A549 (cell line): Measurements from ENCODE around the gene MRPL12. TPM values are rescaled to one million over a fixed set of nuclear protein-coding genes. Genes with fewer than 3 reads are reported as not detected.

ENCODE experiments used
- ATAC-seq, 2 experiments: fragments of 200-7000 bp in 1 of 2; fragments of >200 bp in 1 of 2; cut with Nextera tagmentation in 1 of 2; cut with Tn5 transposase in 1 of 2; 3 replicates each; pipeline versions ENCODE4 v1.8.0 to v1.9.1; 2018 to 2020; ENCODE audit warnings: mild to moderate bottlenecking in 1 of 2, moderate library complexity in 1 of 2
- CTCF ChIA-PET: fragments of 300-600 bp; sonication (Branson Sonifier 250); formaldehyde crosslinking; extraction: SDS; loops from one replicate; lab custom pipeline; 2021; ENCODE audit warnings: antibody characterized with exemption, inconsistent platforms; lab: Yijun Ruan, JAX
- POLR2A ChIA-PET: fragments of 350-600 bp; formaldehyde crosslinking; extraction: SDS; loops from one replicate; lab custom pipeline; 2021; ENCODE audit warnings: antibody characterized with exemption, inconsistent platforms; lab: Yijun Ruan, JAX
- DNase-seq, 2 experiments: peaks; one replicate each; pipeline versions ENCODE4 v3.0.0 to v3.0.0-alpha.2; 2011 to 2016; ENCODE audit warnings: low read depth in 1 of 2, low spot score in 1 of 2
- FAIRE-seq: peaks from 2 replicates; lab custom pipeline; 2011; peaks lifted over from hg19 to GRCh38; lab: Jason Lieb, UNC
- H3K27ac ChIP-seq, 2 experiments: fragments of >200 bp; sonication (Bioruptor Twin); formaldehyde crosslinking; 3 replicates each; pipeline ENCODE4 v1.5.1; 2016 to 2017
- H3K4me1 ChIP-seq: fragments of >200 bp; sonication (Bioruptor Twin); formaldehyde crosslinking; 3 replicates; pipeline ENCODE4 v1.6.1; 2016
- H3K4me2 ChIP-seq: fragments of >200 bp; sonication (Bioruptor Twin); formaldehyde crosslinking; 3 replicates; pipeline ENCODE4 v1.6.1; 2016
- H3K4me3 ChIP-seq: fragments of >200 bp; sonication (Bioruptor Twin); formaldehyde crosslinking; 3 replicates; pipeline ENCODE4 v1.5.1; 2016
- H3K9me3 ChIP-seq: fragments of >200 bp; sonication (Bioruptor Twin); formaldehyde crosslinking; 3 replicates; pipeline ENCODE4 v1.6.1; 2016
- BHLHE40 ChIP-seq: IDR thresholded peaks from 2 replicates; pipeline ENCODE4 v1.6.1; 2012; ENCODE audit warnings: low read depth, low read length, inconsistent platforms
- CEBPB ChIP-seq, 2 experiments: fragments of >200 bp in 1 of 2; sonication (Bioruptor Twin) in 1 of 2; formaldehyde crosslinking in 1 of 2; IDR thresholded peaks; 2 replicates each; pipeline ENCODE4 v1.6.1; 2012 to 2016
- E2F6 ChIP-seq: IDR thresholded peaks from 2 replicates; pipeline ENCODE4 v1.6.1; 2012; ENCODE audit warnings: low read depth, borderline replicate concordance
- EHF ChIP-seq: fragments of 250-450 bp; sonication (Bioruptor Pico); IDR thresholded peaks from 2 replicates; pipeline ENCODE4 v1.5.0; 2020; ENCODE audit warnings: mild to moderate bottlenecking
- EP300 ChIP-seq, 2 experiments: fragments of >200 bp; sonication (Bioruptor Twin); formaldehyde crosslinking; IDR thresholded peaks; 2 replicates in 1 of 2; 3 replicates in 1 of 2; pipeline ENCODE4 v1.6.1; 2016 to 2017
- ESRRA ChIP-seq: fragments of 150-350 bp; IDR thresholded peaks from 2 replicates; pipeline ENCODE4 v1.6.1; 2014; ENCODE audit warnings: mild to moderate bottlenecking, low read length, borderline replicate concordance
- FOXS1 ChIP-seq: fragments of 250-450 bp; sonication (Bioruptor Pico); IDR thresholded peaks from 2 replicates; pipeline ENCODE4 v1.5.0; 2020; ENCODE audit warnings: mild to moderate bottlenecking, moderate library complexity
- HDAC2 ChIP-seq: fragments of 200-600 bp; sonication (generic); IDR thresholded peaks from 2 replicates; pipeline ENCODE4 v1.6.1; 2016
- HOXB13 ChIP-seq: fragments of 250-450 bp; sonication (Bioruptor Pico); IDR thresholded peaks from 2 replicates; pipeline ENCODE4 v1.5.0; 2020; ENCODE audit warnings: low read depth, mild to moderate bottlenecking, moderate library complexity
- HOXB5 ChIP-seq: fragments of 250-450 bp; sonication (Bioruptor Pico); IDR thresholded peaks from 2 replicates; pipeline ENCODE4 v1.5.0; 2020; ENCODE audit warnings: mild to moderate bottlenecking, moderate library complexity
- JUN ChIP-seq, 2 experiments: fragments of >200 bp; sonication (Bioruptor Twin); formaldehyde crosslinking; IDR thresholded peaks; 2 replicates in 1 of 2; 3 replicates in 1 of 2; pipeline ENCODE4 v1.6.1; 2016 to 2017
- NFE2L2 ChIP-seq: fragments of 150-350 bp; conservative IDR thresholded peaks from 2 replicates; pipeline ENCODE4 v1.6.1; 2014; ENCODE audit warnings: low read length
- NPAS2 ChIP-seq: fragments of 250-450 bp; sonication (Bioruptor Pico); IDR thresholded peaks from 2 replicates; pipeline ENCODE4 v1.8.0; 2022; ENCODE audit warnings: mild to moderate bottlenecking, moderate library complexity, borderline replicate concordance
- POLR2AphosphoS2 ChIP-seq: conservative IDR thresholded peaks from 2 replicates; pipeline ENCODE4 v1.6.1; 2012; ENCODE audit warnings: low read length, improper control_type of control experiment, inconsistent platforms
- SREBF2 ChIP-seq: fragments of 450-650 bp; IDR thresholded peaks from 2 replicates; pipeline ENCODE4 v1.6.1; 2014; ENCODE audit warnings: mild to moderate bottlenecking, moderate library complexity
- TFCP2L1 ChIP-seq: fragments of 250-450 bp; sonication (Bioruptor Pico); IDR thresholded peaks from 2 replicates; pipeline ENCODE4 v1.5.0; 2021; ENCODE audit warnings: mild to moderate bottlenecking
- TP53 ChIP-seq: fragments of 250-450 bp; sonication (Bioruptor Pico); IDR thresholded peaks from 2 replicates; pipeline ENCODE4 v1.5.0; 2021; ENCODE audit warnings: mild to moderate bottlenecking, moderate library complexity
- WGBS: methylation state at CpG from one replicate; pipeline ENCODE4 v1.1.6; 2017; ENCODE audit errors: missing lambda C conversion rate; 5-methylcytosine and 5-hydroxymethylcytosine counted together
- polyA plus RNA-seq, 4 experiments: library from polyadenylated mRNA; depleted of rRNA in 3 of 4; stranded (reverse); fragments of >200 nt; fragmentation: RNase III in 1 of 4; extraction: RNeasy Plus Mini Kit Qiagen cat#74134 plus additional on column Dnase treatment in 1 of 4; gene quantifications; 2 replicates in 3 of 4; 3 replicates in 1 of 4; pipeline ENCODE4 v1.2.3, GENCODE V29; 2011 to 2017
- TF ChIP-seq, protein P1 (sequence below): fragments of 250-450 bp; sonication (Bioruptor Pico); IDR thresholded peaks from 2 replicates; pipeline ENCODE4 v1.5.0; 2020; ENCODE audit warnings: low read depth, mild to moderate bottlenecking, moderate library complexity
- TF ChIP-seq, protein P2 (sequence below): IDR thresholded peaks from 2 replicates; pipeline ENCODE4 v1.6.1; 2012
- TF ChIP-seq, protein P3 (sequence below): fragments of 250-450 bp; sonication (Bioruptor Pico); IDR thresholded peaks from 2 replicates; pipeline ENCODE4 v1.5.0; 2021; ENCODE audit warnings: mild to moderate bottlenecking, moderate library complexity, borderline replicate concordance
- TF ChIP-seq, protein P4 (sequence below): fragments of >200 bp; sonication (Bioruptor Twin); formaldehyde crosslinking; IDR thresholded peaks from 2 replicates; pipeline ENCODE4 v1.6.1; 2016
- TF ChIP-seq, protein P5 (sequence below): IDR thresholded peaks from 2 replicates; pipeline ENCODE4 v1.6.1; 2012

Gene MRPL12
- polyA plus RNA-seq, 2 of the 4 experiments (the other 2 are of a cell fraction): 161 to 215 TPM

DNA sequence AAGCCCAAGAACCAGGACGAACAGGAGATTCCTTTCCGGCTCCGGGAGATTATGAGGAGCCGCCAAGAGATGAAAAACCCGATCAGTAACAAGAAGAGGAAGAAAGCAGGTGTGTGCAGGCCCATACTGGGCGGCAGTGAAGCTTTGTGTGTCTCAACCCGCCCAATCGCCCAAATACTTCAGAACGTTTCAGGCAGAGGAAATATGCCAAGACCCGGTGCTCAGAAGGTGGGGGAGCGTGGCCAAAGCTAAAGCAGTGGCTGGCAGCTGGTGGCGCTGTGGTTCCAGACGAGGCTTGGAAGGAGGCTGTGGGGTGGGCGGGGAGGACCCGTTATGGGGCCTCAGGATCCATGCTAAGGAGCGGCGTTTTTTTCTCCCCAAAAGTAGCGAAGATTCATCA lies 35.4 kb upstream of the MRPL12 start:
- no peak for FAIRE-seq
- peak overlapping the region; percentile 90 for H3K4me2 ChIP-seq
- no peak for TF ChIP-seq NPAS2 (CRISPR knock-in tag)
- TF ChIP-seq JUN (IDR thresholded peaks at IDR 0.05): 0 out of 5 replicates have a peak, but pooled peaks of 1 of the 2 experiments have one; percentile 16
- TF ChIP-seq NFE2L2: no peak
- TF ChIP-seq, all 56 proteins: peak for 1
- Histone ChIP-seq H3K4me3 (peak overlapping the region; percentile 99), H3K27ac (peak overlapping the region in 1 of 2 experiments; percentile 97; a peak in 2 of 6 replicates), H3K9me3 (no peaks in the 10 kb centered on the region), H3K4me1 (peaks cover 22% of the 10 kb centered on the region)
- CTCF ChIA-PET: interaction anchor here (0.6 to 1.6 kb wide), 3 partner anchors 34 to 430 kb away, joined by 3 to 7 read pairs (median 3); no protein-coding TSS in a partner anchor
- 87% methylated on average over 18 of the region's 18 CpGs for WGBS
- DNase-seq: no peak
- POLR2A ChIA-PET: interaction anchor here (0.5 to 1.6 kb wide), 2 partner anchors 16 to 32 kb away, joined by 3 to 11 read pairs; partner anchors contain the start of genes ARL16 and HGS
- no peak for ATAC-seq

DNA sequence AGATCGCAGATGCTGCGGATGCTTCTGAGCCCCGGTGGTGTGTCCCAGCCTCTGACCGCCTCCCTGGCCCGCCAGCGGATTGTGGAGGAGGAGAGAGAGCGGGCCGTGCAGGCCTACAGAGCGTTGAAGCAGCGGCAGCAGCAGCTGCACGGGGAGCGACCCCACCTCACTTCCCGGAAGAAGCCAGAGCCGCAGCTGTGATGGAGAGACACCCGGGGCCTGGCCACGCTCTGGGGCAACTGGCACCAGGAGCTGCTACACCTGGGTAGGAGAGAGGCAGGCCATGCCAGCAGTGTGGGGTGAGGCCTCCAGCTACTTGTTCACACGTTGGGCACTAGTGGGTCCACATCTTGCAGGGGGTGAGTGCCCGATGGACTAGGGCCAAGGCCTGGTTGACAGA lies 30.7 kb upstream of the MRPL12 start:
- DNase-seq (no peak), FAIRE-seq (no peak)
- TF ChIP-seq BHLHE40 (no peak), EP300 (IDR thresholded peaks at IDR 0.05) (no peak), EHF (no peak), TFCP2L1 (CRISPR knock-in tag) (no peak), POLR2AphosphoS2 (no peak)

DNA sequence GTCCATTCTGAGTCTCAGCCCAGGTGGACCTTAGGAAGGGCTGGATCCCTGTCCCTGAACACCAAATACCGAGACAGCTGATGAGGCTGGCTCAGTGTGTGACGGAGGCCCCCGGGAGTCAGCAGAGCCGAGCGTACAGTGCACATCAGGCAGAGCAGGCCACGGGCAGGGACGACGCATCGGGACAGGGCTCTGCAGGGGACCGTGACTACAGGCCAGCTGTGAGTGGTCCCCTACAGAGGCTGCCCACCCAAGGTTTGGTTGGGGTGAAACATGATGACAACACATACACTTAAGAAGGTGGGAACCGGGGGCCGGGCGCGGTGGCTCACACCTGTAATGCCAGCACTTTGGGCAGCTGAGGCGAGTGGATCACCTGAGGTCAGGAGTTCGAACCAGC lies 30.2 kb upstream of the MRPL12 start:
- no peak overlapping the region for H3K27ac ChIP-seq
- no peak overlapping the region for H3K4me3 ChIP-seq
- ATAC-seq (no peak), DNase-seq (no peak), FAIRE-seq (no peak)
- POLR2A ChIA-PET: no interaction called here
- no peaks in the 10 kb centered on the region for H3K9me3 ChIP-seq
- peaks cover 7% of the 10 kb centered on the region for H3K4me1 ChIP-seq
- CTCF ChIA-PET: interaction anchor here (0.6 to 1.7 kb wide), 4 partner anchors 9 to 135 kb away, joined by 3 to 8 read pairs (median 5); no protein-coding TSS in a partner anchor
- TF ChIP-seq CEBPB (IDR thresholded peaks at IDR 0.05) (no peak), NFE2L2 (no peak), ESRRA (no peak), E2F6 (no peak), POLR2AphosphoS2 (no peak), FOXS1 (CRISPR knock-in tag) (no peak), HOXB13 (CRISPR knock-in tag) (no peak), HOXB5 (no peak), JUN (IDR thresholded peaks at IDR 0.05) (no peak), SREBF2 (no peak), TP53 (CRISPR knock-in tag) (no peak), HDAC2 (no peak), BHLHE40 (no peak)
- TF ChIP-seq, protein P1, sequence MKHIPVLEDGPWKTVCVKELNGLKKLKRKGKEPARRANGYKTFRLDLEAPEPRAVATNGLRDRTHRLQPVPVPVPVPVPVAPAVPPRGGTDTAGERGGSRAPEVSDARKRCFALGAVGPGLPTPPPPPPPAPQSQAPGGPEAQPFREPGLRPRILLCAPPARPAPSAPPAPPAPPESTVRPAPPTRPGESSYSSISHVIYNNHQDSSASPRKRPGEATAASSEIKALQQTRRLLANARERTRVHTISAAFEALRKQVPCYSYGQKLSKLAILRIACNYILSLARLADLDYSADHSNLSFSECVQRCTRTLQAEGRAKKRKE (CRISPR knock-in tag): no peak
- TF ChIP-seq, protein P2, sequence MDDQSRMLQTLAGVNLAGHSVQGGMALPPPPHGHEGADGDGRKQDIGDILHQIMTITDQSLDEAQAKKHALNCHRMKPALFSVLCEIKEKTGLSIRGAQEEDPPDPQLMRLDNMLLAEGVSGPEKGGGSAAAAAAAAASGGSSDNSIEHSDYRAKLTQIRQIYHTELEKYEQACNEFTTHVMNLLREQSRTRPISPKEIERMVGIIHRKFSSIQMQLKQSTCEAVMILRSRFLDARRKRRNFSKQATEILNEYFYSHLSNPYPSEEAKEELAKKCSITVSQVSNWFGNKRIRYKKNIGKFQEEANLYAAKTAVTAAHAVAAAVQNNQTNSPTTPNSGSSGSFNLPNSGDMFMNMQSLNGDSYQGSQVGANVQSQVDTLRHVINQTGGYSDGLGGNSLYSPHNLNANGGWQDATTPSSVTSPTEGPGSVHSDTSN: no peak
- TF ChIP-seq, protein P3, sequence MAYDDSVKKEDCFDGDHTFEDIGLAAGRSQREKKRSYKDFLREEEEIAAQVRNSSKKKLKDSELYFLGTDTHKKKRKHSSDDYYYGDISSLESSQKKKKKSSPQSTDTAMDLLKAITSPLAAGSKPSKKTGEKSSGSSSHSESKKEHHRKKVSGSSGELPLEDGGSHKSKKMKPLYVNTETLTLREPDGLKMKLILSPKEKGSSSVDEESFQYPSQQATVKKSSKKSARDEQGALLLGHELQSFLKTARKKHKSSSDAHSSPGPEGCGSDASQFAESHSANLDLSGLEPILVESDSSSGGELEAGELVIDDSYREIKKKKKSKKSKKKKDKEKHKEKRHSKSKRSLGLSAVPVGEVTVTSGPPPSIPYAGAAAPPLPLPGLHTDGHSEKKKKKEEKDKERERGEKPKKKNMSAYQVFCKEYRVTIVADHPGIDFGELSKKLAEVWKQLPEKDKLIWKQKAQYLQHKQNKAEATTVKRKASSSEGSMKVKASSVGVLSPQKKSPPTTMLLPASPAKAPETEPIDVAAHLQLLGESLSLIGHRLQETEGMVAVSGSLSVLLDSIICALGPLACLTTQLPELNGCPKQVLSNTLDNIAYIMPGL (CRISPR knock-in tag): no peak
- TF ChIP-seq, protein P4, sequence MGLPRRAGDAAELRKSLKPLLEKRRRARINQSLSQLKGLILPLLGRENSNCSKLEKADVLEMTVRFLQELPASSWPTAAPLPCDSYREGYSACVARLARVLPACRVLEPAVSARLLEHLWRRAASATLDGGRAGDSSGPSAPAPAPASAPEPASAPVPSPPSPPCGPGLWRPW: no peak
- TF ChIP-seq, protein P5, sequence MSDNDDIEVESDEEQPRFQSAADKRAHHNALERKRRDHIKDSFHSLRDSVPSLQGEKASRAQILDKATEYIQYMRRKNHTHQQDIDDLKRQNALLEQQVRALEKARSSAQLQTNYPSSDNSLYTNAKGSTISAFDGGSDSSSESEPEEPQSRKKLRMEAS: no peak
- no peak overlapping the region for H3K4me2 ChIP-seq
- 98% methylated on average over 16 of the region's 16 CpGs for WGBS

More for the DNA sequence above, 30.7 kb upstream of the MRPL12 start:
- Histone ChIP-seq H3K9me3 (no peaks in the 10 kb centered on the region), H3K4me3 (no peak overlapping the region), H3K4me1 (peaks cover 12% of the 10 kb centered on the region), H3K4me2 (no peak overlapping the region), H3K27ac (no peak overlapping the region)
- ChIA-PET CTCF (interaction anchor here (1.1 to 1.7 kb wide), 4 partner anchors 9 to 29 kb away, joined by 3 to 8 read pairs (median 6); no protein-coding TSS in a partner anchor), POLR2A (no interaction called here)
- ATAC-seq: no peak
- WGBS: 93% methylated on average over 15 of the region's 18 CpGs
